GM04504 (cell line): ENCODE results near the gene CRP.
"Not testable (repeated sequence)": the region's sequence is repeated elsewhere in the genome, so short reads cannot be mapped to it uniquely, and the experiment has no call there.

ENCODE experiments used
- DNase-seq: peaks from one replicate; pipeline ENCODE4 v3.0.0-alpha.2; 2012; ENCODE audit warnings: low read depth

Gene CRP, protein sequence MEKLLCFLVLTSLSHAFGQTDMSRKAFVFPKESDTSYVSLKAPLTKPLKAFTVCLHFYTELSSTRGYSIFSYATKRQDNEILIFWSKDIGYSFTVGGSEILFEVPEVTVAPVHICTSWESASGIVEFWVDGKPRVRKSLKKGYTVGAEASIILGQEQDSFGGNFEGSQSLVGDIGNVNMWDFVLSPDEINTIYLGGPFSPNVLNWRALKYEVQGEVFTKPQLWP

DNA sequence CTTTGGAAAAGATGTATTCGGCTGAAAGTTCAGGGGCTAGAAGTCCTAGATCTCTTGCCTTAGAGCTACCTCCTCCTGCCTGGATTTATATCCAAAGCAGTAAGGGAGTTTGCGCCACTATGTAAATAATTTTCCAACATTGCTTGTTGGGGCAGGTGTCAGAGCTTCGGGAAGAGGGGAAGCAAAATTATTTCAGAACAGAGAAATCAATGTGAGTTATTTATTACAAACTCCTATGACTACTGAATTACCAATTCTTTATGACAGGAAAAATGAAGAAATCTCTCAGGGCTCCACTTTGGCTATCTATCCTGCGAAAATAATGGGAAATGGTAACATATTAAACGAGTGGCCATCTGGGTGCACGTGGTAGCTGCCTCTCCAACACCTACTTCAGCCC, at the start of gene CRP:
CRP (minus strand) TSS at position 61 of the 400 bp plus-strand sequence. CDS start 104 bp downstream, outside the sequence.
- DNase-seq: no peak

DNA sequence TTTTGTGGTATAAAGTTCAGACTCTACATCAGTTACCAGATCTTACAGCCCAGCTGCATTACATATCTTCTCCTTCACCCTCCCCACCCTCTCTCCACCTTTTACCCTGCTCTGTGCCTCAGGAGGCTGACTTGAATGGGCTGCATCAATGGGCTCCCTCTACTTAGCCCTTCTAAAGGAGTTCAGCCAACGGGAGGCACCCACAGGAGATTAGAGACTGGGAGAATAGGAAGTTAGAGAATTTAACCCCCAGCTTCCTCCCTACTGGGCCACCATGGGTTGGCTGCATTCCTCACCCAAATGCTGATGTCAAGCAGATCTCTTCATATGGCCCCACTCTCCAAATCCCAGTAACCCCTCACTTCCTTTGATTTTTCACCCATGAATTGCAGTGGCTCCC, 49.3 kb upstream of the CRP start:
- no peak for DNase-seq

DNA sequence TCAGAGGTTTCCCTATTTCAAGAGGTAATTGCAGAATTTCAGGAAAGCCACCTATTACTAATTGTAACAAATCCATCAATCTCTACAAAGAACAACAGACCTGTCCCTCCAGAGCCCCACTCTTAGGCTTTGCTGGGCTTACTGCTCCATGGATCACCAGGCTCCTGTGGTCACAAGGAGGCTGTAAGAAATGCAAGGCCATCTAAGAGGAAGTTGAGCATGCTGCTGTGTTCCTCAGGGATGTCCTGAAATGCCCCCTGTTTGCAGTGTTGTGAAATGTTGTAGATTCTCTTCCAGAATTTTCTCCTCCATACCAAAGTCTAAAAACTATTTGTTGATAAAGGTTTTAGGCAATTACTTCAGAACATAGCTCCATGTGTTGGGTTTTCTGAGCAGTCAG, 42.0 kb upstream of the CRP start:
- no peak for DNase-seq

DNA sequence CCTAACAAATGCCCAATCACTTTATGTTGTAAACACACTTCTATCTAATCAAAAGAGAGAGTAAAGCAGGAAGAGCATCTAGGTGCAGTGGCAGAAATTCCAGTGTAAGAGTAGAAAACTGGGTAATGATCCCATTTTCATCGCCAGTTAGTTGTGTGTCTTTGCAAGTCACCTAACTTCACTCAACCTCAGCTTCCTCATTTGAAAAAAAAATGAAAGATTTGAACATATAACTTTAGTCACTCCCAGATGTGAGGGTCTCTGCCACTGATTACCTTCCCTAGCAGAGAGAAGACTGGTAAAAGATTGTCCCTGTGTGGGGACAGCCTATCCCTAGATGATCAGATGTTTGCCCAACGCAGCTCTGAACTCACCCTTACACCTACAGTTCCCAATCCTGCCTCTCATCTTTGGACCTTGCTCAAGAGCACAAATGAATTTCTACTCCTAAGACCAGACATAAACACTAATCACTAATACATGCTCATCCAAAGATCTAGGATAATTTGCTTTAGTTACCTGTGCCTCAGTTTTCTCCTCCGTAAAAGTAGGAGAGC, 41.1 kb upstream of the CRP start:
- DNase-seq: no peak

DNA sequence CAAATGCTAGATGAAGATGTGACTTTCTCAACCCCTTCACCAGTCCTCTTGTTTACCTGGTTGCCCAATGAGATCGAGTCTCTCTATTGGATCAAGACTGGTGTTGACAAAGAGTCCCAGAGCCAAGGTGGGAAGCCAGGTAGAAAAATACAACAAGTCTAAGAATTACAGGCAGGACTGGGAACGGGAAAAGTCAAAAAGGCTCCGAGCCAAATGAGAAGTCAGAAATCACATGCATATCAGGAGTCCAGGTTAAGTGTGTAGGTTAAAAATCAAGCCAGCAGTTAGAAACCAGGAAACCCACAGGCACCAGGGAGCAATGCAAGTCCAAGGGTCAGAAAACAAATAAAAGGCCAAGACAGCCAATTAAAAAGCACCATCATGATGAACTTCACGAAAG, 39.0 kb upstream of the CRP start:
- no peak for DNase-seq

DNA sequence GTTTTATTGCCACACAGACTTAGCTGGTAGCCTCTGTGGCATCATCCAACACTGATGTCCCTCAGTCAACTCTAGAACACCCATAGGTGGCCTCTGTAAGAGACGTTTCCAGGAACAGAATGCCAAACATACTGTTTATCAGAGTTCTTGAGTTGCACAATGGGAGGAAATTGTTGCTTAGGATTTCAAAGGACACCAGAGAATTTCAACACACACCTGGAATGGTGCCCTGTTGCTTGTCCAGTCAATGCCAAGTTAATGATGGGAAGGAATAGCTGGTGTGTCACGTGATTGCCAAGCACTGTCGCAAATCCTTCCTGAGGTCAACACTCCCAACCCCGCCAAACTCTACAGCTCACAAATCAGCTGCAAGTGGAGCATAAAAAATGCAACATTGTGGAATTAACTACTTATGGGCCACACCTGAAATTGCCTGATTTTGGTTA, 37.8 kb upstream of the CRP start:
- peak; percentile 65 for DNase-seq

DNA sequence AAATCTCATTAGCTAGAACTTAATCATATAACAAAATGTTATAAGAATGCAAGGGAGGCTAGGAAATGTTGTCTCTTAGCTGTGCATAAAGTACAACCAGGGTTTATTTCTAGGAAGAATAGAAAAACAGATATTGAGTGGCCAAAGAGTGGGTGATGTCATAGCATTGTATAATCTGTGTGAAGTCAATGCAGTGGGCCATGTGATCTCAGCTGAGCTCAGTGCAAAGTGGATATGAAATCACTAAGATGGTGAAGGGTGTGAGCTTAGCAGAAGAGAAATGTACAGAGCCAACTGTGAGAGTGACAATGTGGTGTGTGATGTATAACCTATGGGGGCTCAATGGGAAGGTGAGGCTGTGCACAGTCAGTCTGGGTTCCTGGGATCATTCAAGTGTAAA, 36.6 kb upstream of the CRP start:
- no peak for DNase-seq

DNA sequence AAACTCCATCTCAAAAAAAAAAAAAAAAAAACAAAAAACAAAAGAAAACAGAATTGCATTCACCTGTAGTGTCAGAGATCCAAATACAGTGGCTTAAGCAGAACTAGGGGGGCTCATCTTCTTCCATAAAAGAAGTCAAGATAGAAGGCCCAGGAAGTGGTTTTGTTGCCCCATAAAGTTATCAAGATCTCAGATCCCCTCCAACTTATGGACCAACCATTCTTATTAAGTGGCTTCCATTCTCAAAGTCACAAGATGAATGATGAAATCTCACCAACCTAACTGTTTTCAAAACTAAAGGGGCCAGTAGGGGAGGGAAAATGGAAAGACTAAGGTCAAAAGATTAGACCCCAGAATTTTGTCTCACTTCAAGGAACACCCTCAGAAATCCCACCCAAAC, 36.2 kb upstream of the CRP start:
- no peak for DNase-seq

DNA sequence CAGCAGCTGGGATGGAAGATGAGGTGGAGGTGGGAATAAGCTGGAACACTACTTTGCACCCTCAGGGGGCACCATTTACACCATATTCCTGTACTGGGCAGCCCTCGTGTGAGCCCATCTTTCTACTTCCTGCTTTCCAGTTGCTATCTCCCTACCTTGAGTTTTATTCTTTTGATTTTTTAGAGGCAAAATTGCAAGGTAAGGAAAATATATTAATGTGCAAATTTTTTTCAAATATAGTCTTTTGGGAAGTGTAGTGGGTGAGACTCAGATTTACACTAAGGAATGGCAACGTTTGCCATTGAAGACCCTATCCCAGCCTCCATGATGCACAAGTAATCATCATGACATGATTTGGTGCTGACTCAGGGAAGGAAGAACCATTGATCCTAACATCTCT, 35.2 kb upstream of the CRP start:
- DNase-seq: no peak

DNA sequence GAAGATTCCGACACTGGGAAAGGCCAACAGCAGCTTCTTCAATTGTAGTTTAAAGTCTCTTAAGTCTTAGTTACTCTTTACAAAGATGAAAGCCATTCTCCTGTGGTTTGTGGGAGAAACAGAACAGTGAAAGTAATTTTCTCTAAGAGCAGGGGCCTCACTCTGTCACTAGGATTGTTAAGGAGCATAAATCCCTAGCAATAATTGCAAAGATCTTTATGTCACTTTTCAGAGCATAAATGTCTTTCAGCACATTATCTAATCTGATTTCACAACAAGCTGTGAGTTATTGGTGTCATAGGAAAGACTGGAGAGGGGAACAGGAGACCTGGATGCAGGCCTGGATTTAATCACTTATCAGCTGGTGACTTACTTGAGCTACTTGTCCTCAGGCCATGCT, 34.0 kb upstream of the CRP start:
- no peak for DNase-seq

DNA sequence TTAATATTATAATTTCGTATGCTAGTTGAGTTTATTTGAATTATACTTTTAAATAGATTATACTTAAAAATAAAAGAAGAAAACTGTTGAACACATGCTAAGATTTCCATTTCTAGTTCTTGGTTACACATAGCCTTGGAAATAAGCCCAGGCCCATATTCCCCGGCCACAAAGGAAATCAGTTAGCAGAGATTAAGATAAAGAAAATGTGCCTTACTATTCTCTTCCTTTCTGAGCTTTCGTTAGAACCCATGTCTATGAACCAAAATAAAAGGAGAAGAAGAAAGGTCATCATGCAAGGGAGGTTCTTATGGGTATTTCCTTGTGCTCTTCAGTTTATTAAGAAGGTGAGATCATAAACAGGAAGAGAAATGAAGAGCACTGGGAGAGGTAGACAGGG, 32.3 kb upstream of the CRP start:
- no peak for DNase-seq

DNA sequence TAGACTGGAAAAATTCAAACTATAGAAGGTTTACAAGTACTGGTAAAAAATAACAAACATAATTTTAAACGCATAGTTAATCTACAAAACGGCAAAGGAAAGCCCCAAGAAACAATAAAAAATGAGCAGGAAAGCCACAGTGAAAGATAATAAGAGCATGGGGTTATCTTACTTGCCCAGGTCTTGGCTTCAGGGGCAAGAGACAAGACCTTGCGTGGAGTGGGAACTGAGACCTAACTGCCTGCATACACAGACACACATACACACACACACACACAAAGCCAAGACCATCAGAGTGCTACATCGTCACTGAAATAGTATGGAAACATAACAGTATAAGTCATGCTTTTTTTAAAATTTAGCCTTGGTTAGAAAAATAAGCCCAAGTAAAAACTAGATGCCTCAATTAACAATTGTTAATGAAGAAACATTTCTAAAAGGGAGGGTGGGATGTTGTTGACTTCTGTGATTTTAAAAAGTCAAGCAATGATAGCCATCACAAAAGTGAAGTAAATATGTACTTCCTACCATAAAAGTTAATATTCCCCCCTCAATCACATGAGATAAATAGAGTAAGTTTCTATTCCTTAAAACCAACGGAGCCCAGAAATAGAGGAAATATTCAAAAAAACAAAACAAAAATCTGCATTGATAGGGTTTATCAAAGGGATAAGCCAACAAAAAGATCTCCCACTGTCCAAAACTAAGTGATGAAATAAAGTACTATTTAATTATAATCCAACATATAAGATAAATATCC, 29.4 kb upstream of the CRP start:
- no peak for DNase-seq

DNA sequence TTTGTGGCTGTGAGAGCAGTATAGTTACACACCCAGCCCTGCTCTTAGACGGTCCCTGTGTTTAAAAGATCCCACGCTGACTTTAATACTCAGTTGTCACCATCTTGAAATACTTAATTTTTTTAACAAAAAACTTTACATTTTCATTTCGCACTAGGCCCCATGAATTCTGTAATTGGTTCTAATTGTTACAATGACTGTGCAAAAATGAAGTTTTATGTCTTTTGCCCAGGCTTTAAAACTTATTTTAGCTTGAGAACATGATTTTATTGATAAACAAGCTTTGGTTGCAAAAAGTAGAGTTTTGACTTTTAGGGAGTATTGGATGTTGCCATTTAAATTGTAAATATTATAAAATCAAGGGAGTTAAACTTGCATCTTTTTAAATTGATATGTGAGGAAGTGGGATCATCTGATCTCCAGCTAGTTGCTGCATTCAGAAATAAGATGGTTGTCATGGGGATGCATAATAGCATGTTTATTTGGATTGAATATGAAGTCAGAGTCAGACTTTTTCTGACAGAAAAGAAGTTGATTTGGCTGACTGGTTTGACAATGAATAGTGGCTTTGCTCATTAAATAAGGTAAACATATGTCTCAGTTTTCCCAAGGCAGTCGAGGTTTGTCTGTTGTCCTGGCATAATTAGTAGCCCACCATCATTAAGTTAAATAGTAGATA, 23.0 kb upstream of the CRP start:
- no peak for DNase-seq

DNA sequence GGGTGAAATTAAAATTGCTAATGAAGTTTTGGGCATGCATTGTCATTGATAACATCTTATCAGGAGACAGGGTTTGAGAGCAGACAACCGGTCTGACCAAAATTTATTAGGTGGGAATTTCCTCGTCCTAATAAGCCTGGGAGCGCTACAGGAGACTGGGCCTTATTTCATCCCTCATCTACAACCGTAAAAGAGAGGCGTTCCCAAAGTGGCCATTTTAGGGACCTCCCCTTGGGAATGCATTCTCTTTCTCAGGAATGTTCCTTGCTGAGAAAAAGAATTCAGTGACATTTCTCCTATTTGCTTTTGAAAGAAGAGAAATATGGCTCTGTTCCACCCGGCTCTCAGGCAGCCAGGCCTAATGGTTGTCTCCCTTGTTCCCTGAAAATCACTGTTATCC, 8.8 kb upstream of the CRP start:
- DNase-seq: not testable (repeated sequence)

DNA sequence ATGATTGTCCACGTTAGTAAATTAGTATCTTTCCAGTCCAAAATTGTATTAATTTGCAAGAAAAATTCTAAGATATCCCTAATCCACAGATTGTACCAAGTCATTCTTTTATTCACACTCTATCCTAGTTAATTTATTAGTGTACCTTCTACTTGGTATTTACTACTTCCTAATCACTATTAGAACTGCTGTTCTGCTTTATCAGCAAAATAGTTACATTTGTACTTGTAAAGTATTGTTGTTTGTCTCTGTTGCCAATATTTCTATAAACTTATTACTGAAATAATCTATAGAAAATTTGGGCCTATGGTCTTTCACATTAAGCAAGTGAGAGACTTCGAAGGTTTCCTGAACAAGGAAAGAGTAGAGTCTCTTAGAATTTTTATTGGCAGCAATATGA, 5.6 kb upstream of the CRP start:
- DNase-seq: no peak

DNA sequence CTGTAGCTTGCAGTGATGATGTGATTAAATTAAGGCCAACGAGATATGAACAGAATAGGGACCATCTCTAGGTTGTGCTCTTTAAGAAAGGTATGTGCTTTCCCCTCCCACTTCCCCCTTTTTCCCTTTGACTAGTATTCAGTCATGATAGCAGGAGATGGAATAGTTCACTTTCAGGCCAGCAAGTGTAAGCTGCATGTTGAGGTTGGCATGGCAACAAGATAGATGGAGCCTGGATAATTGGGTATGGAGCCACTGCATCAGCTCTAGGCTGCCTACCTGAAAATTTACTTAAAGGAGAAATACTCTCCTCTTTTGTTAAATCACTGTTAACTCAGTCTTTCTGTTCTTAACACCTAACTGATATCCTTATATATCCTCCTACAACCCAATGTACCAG, 1.5 kb upstream of the CRP start:
- no peak for DNase-seq

DNA sequence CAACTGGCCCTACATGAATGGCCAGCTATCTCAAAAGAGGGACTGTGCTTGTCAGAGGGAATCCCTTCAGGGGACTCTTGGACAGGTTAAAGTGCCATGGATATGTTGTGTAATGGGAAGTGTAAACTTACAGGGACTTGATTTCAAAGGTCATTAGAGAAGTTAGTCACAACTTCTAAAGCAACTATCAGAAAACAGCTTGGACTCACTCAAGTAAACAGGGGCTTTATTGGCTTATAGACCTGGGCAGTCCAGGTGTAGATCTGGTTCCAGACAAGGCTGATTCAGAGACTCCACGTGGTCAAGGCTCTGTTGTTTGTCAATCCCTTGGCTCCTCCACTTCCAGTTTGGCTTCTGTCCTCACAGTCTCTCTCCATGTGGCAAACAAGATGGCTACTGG, 2.3 kb downstream of the CRP start:
- DNase-seq: no peak

DNA sequence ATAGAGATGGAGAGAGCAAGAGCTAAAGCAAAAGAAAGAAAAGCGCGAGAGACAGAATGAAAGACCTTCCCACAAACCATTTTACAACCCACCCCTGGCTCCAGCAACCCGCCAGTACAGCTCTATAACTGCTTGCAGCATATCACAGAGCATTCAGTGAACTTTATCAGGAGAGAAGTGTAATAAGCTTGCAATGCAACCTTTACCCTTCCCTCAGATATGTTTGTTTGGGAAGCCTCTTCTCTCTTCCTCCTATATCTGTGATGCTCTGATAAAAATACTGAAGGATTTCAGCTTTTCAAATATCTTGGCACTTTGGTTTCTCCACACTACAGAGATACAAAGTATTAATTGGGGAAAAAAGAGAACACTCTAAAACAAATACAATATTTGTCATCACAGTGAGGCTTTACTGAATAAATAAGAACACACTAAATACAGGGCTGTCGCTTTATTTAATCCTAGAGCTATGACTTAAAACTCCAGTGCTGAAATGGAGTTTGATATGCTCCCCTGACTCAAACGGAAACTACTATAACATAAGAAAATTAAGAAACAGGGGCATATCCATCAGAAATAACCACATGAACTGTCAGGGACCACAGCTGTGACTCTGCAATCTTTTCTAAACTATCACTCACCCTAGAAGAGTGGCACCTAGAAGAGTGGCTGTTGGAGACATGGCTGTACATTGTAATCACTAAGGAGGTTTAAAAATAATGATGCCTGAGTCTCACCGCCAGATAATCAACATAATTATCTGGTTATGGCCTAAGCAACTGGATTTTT, 6.7 kb downstream of the CRP start:
- no peak for DNase-seq

DNA sequence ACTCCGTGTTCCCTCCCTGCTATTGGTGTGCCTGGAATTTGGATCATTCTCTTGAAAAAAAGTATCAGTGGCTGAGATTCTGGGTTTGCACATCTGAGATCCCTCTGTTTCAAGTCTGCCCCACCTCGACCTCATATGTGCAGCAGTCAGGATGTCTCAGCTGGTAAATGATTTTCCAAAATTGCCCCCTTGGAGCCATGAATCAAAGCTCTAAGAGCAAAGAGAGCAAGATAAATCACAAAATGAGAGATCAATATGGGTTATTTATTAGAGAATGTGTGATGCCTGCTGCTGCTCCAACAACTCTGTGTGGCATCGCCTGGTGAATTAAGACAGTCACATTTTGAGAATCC, 8.5 kb downstream of the CRP start:
- no peak for DNase-seq

DNA sequence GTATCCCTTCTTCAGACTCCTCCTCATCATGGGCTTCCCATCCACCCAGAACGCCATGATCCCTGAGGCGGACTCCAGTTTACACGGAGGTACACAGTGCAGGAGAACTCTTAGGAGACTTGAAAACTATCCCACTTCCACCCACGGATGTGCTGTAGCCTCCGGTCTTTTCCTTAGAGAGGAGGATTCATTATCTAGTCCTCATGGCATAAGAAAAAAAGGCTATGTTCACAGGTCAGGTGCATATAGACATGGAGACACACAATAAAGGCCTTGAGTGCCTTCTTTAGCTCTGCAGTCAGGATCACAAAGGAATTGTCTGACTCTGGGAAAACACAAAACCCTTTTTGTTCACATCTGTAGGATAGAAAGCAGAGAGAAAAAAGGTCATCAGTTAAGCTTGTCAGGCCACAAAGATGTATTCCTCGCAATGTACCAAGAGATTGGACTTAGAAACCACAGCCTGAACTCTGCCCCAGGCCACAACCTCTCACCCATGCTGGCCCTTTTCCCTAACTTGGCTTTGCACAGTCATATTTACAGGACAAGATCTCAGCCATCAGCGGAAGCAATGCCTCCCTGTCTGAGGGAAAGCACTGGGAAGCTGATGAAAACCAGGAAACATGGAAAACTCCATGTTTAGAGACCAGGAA, 9.0 kb downstream of the CRP start:
- no peak for DNase-seq

DNA sequence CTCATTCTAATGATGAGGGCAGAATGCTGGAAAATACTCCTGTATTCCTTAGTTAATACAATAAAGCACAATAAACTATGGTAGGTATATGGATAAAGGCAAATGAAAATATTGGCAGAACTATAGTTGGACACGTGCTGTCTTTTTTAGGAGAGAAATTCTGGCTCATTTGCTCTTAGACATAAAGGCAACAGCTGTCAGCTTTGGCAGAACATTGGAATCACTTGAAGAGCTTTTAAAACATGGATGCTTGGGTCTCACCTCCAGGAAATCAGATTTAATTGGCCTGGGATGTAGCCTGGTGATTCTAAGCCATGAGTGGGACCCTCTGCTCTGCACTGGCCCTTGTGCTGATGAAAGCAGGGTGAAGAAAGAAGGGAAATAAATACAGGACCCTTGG, 9.9 kb downstream of the CRP start:
- no peak for DNase-seq

DNA sequence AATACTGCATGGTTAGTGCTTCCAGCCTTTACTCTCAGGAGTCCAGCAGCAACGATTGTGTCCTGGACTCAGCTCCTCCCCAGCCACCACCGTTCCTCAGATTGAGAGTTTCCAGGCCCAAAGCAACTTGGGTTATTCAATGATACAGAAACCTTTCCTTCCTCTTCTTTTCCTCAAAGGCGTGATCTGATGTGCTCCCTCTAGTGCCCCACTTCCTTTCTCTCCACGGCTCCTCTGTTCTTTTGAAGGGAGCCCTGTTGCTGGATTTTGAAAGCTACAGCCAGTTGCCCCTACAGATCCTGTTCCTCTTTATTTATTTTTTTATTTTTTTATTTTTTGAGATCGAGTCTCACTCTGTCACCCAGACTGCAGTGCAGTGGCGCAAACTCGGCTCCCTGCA, 14.1 kb downstream of the CRP start:
- no peak for DNase-seq
